NT2/D1 (cell line): ENCODE results near the gene NCS1.

Source experiments
- SUZ12 ChIP-seq: IDR thresholded peaks from 2 replicates; pipeline ENCODE4 v1.6.1; 2011; ENCODE audit not compliant: insufficient read length, insufficient read depth; ENCODE audit errors: extremely low read depth
- YY1 ChIP-seq: IDR thresholded peaks from 2 replicates; pipeline ENCODE4 v1.6.1; 2011; ENCODE audit not compliant: insufficient read length, insufficient read depth
- ZNF274 ChIP-seq: IDR thresholded peaks from 2 replicates; pipeline ENCODE4 v1.6.1; 2011; ENCODE audit warnings: mild to moderate bottlenecking, low read depth, low read length

- TF ChIP-seq YY1 = no peak
- TF ChIP-seq SUZ12 = no peak
- TF ChIP-seq ZNF274 = no peak
These were observed 29.6 kb upstream of the NCS1 start for GRCh38 chr9:130142641-130143040.
